ENCODE measurements around the gene BLOC1S1. TPM values are rescaled to one million over a fixed set of nuclear protein-coding genes. Genes with fewer than 3 reads are reported as not detected.

BLOC1S1 gene
- total RNA-seq, 1 experiment from 2014 or later, result 116 TPM

DNA sequence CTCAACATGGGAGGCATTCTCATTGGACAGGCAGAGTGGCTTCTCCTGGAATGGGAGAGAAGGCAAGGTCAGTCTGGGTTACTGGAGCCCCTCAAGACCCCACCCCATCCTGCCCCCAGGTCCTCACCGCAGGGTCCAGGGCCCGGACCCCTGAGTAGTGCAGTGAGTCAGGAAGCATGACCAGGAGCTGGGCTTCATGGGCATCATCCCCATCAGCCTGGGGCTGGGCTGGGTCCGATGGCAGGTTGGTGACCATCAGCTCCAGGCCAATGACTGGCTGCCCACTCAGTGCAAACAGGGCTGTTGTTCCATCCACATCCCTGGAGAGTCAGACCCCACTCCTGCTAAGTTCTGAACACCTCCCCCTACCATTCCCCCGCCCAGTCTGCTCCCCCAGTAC lies 21.2 kb upstream of the BLOC1S1 start:
- no peak for DNase-seq (ENCODE audit: low spot score)

DNA sequence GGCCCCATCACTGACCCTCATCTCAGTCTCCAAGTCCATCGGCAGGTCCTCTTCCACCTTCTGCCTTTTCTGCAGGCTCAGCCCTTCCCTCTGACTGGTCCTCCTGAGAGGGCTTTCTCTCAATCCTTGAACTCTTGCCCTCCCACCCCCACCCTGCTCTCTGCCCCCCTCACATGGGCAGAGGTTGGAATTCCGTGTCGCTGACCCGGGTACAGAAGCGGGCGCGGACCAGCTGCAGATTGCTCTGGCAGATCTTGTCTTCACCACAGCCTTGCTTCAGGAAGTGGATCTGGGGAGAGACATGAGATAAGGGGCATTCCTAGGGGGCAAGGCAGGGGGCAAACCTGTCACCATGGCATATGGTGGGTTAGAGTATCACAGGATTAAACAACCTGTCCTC lies 20.5 kb upstream of the BLOC1S1 start:
- no peak for DNase-seq (ENCODE audit: low spot score)

DNA sequence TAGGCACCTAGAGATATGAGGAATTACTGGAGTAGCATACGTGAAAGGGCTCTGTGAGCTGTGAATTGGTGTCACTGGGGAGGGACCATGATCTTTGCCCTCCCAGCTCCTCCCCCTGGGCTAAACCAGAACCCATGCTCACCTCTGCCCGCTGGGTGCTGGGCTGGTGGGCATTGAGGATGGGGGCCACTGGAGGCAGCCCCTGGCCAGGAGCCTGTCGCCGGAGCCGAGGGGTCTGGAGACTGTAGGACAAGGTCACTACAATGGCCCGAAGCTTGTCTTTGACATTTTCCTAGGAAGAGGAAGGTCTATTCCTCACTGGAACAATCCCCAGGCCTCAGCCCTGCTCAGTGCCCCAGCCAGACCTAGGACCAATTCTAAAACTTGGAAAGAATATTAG lies 19.7 kb upstream of the BLOC1S1 start:
- no peak for DNase-seq (ENCODE audit: low spot score)

DNA sequence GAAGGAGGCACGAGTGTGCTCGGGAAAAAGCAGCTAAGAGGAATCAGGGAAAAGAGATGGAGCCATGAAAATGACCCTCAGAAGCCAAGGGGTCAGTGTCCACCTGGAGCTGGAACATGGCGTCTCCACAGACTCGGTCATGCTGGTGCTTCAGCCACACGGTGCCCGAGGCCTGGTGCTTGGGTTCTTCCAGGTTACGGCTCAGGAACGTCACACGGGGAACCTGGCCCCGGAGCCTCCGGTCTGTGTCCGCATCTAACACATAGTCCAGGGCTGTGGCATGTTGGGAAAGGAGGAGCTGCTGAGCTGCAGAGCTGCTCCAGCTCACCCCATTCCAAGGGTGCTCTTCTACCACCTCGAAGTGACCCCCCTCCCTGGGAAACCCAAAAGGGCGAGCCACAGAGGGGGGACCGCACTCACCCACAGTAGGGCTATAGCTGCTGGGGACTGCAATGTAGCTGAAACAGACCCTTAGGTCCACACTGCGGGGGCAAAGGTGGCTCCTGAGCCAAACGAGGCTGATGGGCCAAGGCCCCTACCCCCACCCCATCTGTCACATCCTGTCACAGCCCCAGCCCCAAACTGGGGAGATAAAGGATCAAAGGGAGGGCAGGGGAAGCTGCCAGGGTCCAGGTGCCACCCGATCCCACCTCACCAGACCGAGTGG lies 18.9 kb upstream of the BLOC1S1 start:
- no peak for DNase-seq (ENCODE audit: low spot score)

DNA sequence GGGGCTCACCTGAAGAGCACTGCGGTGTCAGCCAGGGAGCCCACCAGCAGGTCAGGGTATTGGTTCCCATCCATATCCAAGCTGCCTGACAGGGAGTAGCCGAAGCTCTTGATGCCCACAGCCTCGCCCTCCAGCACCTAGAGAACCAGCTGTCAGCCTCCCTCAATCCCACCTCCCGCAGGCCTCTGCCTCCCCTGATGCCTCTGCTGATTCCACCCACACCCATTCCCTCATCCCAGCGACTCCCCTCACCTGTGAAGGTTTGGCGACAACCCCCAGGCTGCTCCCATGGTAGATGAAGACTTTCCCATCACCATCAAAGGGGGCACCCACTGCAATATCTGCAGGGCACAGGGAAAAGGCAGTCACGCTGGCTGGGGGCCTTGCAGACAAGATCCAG lies 18.2 kb upstream of the BLOC1S1 start:
- DNase-seq (ENCODE audit: low spot score), result no peak

DNA sequence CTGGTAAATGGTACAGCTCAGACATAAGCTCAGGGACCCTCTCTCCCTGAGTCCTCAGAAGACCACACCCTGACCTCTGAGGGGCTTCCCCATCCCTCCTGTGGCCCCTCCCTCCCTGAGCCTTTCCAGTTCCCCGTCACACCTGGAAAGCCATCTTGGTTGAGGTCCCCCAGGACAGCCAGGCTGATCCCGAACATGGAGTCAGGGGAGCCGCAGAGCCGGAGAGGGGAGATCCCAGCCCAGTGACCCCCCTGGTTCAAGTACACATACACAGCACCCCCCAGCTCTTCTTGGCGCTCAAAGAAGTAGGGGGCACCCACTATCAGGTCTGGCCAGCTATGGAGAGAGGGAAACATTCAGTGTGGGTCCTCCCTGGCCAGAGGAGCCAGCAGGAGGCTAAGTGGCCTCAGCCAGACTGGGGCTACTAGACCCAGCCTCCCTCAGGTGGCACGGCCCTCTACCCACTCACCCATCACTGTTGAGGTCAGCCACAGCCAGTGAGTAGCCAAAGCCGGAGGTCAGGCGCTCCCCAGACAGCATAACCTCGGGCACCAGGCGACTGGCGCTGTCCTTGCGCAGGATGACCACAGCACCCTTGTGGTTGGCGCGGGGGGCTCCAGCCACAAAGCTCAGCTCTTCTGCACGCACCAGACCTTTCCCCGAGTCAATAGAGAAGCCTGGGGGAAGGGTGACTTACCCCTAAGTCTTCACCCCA lies 17.4 kb upstream of the BLOC1S1 start:
- DNase-seq (ENCODE audit: low spot score), result no peak

DNA sequence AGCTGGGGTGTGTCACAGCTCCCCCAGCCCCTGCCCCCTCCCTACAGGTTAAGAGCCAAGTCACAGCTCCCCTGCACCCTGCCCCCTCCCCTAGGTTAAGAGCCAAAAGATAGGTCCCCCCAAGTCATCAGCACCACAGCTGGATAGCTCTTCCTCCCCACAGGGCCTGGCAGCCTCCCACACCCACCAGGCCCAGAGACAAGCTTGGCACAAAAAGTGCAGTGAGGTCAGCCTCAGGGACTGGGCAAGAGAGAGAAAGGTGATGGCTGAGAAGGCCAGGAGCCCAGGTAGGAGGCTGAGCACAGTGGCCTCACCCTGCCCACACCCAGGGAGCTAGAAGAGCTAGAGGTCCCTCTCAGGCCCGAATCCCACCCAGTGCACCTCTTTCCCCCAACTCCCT lies 16.9 kb upstream of the BLOC1S1 start:
- no peak for DNase-seq (ENCODE audit: low spot score)

DNA sequence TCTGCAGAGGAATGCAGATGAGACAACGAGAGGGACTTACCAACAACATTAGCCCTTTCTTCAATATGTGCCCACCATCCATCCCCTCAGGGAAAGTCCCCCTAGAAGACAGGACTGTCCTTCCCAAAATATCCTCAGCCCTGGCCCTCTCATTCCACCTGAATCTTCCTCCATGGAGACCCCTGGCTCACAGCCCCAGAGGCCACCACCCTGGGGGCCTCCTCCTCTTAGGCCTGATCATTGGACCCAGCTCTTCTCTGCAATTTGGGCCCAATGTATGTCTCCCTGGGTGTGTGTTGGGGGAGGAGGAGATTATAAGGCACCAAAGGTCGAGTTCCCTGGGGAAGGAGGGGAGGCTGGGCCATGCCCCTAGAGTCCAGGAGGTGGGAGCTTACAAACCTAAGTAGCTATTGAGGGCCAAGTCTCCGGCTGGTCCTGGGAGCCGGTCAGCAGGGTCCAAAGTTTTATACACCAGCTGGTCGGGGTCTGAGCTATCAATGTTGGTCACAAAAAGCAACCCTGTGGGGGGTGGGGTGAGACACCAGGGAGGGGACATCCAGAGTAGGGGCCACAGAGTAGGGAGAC lies 16.3 kb upstream of the BLOC1S1 start:
- no peak for DNase-seq (ENCODE audit: low spot score)

DNA sequence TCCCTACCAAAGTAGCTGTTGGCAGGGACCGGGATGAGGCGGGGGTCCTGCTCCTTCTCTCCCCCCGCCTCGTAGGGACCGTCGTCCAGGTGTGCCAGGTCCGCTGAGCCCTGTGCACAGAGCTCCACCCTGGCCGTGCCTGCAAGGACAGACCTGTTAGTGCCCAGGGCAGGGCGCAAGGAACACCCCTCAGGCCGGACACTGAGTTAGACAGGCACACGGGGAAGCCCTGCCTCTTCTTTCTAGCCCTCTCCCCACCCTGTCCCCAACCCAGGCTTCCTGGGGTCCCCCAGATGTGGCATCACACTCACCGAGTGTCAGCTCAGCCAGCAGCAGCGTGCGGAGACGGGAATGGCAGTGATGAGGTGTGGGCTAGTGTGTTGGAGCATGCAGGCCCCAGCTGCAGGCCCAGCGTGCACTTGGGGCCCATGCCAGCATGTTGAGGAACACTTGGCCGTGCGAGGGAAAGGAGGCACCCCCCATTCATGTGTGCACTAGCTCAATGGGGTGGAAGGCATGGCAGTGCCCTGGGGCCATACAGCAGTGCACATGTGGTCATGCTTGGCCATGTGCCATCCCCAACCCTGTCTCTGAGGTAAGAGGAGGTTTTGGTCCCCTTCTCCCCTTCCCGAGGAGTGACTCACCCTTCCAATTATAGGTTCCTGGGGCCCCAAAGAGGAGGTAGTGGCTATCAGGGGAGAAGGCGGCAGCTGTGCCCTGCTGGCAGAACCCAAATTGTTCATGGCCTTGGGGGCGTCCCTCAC lies 15.4 kb upstream of the BLOC1S1 start:
- peak; percentile 75 for DNase-seq (ENCODE audit: low spot score)

DNA sequence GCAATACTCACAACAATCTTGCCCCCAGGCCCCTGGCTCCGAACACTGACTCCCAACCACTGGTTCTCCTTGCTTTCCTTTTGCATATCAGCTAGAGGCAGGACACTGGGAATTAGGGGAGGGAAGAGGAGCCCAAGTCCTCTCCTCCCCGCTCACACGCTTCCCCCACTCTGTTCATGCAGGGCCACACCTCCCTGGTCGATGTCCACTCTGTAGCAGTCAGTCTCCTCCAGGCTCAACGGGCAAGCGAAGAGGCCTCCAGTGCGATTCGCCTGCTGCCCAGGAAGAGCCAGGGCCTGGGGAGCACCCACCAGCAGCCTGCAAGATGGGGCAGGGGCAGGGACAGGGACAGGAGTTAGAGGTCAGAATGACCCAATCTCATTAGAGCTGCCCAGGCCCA lies 13.0 kb upstream of the BLOC1S1 start:
- no peak for DNase-seq (ENCODE audit: low spot score)

DNA sequence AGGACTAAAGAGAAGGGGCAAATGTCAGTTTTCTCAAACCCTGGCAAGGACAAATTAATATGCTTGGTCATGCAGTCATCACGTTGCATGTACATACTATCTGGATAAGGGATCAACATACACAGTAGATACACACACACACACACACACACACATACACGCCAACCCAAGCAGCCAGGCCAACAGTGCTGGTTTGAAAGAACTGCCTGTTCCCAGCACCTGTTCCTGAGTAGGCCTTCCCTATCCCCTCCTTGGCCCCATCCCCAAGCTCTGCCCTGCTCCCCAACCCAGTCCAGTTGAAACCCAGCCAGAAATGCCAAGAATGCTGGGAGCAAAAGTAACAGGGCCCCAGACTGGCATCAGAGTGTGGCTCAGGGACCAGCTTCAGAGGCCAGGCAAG lies 12.6 kb upstream of the BLOC1S1 start:
- no peak for DNase-seq (ENCODE audit: low spot score)

DNA sequence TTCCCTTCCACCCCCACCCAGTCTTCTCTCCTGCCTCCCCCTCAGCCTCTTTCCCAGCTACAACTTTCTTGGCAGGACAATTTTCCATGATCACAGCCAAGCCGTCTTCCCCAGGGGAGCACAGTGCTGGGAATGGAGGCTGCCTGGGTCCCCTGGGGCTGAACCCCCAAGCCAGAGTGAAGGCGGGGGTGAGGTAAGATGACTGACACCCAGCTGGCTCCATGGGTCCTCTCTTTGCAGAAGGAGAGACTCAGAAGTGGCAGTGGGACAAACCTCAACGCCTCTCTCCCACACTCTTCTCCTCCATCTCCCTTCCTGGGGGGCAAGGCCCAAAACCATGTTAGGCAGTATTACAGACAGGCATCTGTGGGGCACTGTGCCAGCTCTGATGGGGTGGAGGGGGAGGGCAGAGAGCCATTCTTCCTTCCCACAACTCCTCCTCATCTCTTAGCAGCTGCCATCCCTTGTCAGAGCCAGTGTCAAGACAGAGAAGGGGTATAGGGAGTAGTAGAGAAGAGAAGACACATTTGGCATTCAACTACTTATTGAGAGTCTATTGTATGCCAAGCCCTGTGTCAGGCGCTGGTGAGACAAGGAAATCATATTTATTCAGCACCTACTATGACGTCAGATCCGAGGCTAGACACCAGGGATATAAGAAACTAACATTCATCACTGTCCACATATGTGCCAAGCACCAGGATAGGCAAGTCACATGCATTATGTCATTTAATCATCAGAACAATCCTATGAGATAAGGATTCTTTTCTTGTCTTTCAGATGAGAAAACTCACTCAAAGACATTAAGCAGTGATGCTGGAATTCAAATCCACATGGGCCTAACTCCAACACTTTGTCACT lies 11.7 kb upstream of the BLOC1S1 start:
- no peak for DNase-seq (ENCODE audit: low spot score)

DNA sequence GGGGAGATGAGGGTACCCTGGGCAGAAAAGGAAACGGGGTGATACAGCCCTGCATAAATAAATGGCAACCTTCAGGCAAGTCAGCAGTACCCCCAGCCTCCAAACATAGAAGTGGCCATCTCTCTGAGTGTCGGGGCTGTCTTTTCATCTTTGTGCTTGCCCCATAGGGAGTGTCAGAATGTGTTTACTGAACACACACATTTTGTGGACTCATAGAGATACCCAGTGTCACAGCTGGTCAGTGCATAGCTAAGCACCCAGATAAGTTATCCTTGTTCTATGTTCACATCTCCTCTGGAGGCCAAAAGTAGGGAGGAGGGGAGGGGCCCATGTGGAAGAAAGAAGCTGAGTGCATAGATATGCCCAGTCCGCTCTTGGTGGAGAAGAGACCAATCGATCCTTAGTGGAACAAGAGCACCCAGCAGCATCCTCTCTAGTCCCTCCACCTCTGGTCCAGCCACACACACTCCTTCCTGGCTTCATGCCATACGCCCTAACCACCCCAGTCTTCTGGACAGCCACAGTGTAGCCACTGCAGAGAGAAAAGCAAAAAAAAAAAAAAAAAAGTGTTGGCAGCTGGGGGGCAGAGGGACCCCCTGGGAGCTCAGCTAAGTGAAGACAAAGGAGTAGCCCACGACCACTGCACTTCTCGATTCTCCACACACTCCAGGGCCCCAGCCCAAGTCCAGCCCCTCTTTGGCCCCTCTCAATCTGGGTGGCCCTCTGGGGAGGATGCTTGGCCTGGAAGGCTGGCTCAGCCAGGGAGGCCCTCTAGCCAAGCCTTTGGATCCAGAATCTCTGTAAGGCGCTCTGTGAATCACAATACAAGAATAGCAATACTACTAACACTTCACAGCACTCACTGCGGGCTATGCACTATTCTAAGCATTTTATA lies 10.8 kb upstream of the BLOC1S1 start:
- no peak for DNase-seq (ENCODE audit: low spot score)

DNA sequence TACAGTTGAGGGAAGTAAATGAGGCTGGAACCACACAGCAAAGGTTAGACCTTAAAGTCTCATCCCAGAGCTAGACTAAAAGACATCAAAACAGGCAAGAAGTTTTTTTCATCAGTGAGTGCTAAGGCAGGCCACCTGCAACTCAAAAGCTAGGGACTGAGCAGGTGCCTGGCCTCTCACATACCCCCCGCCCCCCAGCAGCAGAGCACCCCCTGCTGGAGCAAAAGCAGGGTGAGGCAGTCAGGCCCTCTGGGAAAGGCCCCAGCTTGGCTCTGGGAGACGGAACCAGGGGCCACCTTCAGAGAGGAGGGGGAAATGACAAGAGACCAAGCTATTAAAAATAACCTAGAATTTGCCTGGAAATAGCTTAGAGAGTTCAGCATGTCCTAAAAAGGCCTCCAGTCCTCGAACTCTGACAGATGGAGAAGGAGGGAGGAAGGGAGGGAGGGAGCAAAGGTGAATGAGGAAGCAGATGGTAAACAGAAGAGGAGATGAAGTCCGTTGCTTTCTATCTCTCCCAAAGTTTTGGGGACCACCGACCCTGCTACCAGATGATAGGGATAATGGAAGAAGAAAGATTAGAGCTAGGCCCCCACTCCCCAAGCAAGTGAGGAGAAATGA lies 10.0 kb upstream of the BLOC1S1 start:
- no peak for DNase-seq (ENCODE audit: low spot score)

DNA sequence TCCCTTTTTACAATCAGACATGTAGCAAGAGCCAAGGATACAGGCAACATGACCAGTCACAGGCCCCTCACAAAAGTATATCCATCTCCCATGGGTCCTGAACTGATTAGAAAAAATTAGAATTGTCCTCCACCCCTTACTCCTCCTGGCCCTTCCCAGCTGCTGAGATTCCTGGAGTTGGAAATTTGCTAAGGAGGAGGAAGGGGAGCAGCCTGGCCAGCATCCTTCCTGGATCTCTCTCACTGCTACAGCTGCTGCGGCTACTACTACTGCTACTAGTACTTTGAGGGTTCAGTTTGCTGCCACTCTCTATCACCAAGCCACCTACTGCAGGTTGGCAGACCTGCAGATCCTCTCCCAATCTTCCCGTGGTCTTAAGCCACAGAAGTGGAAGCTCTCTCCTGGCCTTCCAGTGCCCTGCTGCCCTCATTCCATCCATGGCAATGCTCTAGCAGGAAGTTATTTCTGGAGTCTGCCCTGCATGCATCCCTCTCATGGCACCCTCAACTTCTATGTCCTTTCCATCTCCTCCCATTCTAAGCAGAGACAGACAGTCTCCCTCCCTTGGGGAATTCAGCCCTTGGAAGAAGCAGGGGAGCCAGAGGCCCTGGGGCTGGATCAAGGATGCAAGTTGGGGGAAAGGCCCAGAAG lies 9.2 kb upstream of the BLOC1S1 start:
- no peak for DNase-seq (ENCODE audit: low spot score)

DNA sequence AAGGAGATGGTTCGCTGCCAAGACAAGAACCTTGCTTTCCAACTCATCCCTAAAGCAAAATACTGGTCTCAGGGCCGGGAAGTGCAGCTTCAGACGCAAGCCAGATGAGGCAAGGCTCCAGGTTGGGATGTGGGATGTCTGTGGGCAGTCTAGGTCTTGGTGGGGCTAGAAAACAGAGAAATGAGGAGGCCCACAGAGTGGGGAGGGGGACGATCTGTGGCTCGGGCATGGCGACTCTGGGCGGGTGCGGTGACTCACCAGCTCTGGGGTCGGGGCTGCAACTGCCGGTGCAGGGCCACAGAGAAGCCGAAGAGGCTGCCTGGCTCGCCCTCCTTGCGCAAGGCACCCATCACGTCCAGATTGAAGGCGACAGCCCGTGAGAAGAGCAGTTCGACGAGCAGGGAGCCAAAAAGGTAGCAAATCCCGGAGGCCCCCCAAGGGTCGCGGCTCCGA lies 8.6 kb upstream of the BLOC1S1 start:
- no peak for DNase-seq (ENCODE audit: low spot score)

DNA sequence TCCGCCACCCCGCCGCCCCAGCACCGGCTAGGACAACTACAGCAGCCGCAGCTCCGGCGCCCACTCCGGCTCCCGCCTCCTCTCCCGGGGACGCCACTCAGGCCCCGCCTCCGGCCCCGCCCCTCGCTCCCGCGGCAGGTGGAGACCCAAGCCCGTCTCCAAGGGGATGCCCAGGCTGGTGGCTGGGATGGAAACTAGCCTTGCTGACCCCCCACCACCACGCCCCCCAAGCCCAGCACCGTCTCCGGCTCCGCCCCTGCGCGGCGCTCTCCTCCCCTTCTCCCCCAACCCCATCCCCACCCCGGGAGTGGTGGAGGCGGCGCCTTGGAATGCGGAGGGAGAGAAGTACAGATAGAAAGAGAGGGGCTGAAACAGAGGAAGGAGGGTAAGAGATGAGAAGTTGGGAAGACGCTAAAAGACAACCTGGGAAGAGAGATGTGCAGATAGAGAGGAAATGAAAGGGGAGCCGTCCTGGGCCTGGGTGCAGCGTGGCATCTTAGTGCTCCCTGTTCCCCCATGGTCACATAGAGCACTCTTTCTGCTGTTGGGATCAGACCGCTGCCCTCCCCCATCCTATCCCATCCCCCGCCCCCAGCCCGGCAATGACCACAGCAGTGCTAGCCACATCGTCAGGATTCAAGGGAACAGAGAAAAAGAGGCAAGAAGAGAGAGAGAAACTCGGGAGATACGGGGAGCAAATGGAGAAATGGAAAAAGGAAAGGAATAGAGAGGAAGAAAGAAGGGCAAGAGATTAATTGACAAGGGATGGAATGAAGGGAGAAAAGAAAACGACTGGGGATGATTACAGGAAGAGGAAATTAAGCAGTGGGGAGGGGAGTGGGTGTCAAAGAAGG lies 7.8 kb upstream of the BLOC1S1 start, which contains the start of gene ITGA7:
Gene ITGA7, minus strand, starts transcription at position 64 of the 854 bp plus-strand sequence. CDS start 222 bp downstream, outside the sequence.
- DNase-seq (ENCODE audit: low spot score), result no peak

DNA sequence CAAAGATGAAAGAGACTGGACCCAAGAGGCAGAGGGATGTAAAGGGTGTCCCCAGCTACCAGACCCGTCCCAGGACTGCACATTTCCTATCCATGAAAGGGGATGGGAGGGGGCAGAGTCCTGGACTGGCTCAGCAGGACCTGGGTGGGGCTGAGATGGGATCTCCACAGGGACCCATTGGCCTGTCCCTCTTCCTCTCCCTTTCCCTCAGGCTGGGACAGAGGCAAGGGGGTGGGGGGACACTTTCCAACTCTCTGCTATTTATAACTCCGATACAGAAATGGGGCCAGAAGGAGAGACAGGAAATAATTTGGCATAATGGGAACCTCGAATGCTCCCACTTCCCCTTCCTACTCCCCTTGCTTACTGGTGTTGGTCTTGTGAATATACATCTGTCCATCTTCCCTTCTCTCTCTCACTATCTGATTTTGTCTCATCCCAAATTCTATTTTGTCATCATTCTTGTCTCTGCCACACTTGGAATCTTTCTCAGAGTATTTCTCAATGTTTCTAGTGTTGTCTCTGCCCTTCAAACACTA lies 7.1 kb upstream of the BLOC1S1 start:
- no peak for DNase-seq (ENCODE audit: low spot score)
